GM10248 (cell line): ENCODE data around the gene TMEM62.

Source experiments
- CTCF ChIA-PET: fragments of 300-600 bp; sonication (Branson Sonifier 250); formaldehyde crosslinking; extraction: SDS; loops from one replicate; lab custom pipeline; 2021; ENCODE audit warnings: antibody characterized with exemption; lab: Yijun Ruan, JAX
- POLR2A ChIA-PET: fragments of 350-650 bp; sonication (Branson Sonifier 250); formaldehyde crosslinking; extraction: SDS; loops from one replicate; lab custom pipeline; 2020; ENCODE audit warnings: antibody characterized with exemption; lab: Yijun Ruan, JAX
- DNase-seq: peaks from one replicate; pipeline ENCODE4 v3.0.0; 2012; ENCODE audit errors: extremely low spot score
- TF ChIP-seq, protein P1 (sequence below): IDR thresholded peaks from 2 replicates; pipeline ENCODE4 v1.5.1; 2012; ENCODE audit warnings: mild to moderate bottlenecking, low read depth; ENCODE audit errors: extremely low read depth, missing control alignments, control extremely low read depth

Gene TMEM62

DNA sequence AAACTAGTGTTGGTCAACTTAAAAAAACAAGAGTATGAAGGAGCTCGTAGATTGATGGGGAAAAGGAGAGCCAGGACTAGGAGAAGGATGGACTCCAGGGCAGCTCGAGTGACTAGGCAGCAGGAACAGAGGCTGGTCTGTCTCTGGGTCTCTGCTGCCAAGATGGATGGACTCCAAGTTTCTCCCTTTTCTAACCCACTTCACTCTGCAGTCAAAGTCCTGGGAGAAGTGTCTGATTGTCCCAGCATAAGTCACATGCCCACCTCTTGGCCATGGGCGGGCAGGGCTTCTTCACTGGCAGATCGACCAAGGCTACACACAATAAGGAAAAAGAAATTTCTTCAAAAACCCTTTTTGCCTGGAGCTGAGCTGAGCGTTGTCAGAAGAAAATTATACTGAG lies 96.6 kb downstream of the TMEM62 start:
- POLR2A ChIA-PET, result no interaction called here

DNA sequence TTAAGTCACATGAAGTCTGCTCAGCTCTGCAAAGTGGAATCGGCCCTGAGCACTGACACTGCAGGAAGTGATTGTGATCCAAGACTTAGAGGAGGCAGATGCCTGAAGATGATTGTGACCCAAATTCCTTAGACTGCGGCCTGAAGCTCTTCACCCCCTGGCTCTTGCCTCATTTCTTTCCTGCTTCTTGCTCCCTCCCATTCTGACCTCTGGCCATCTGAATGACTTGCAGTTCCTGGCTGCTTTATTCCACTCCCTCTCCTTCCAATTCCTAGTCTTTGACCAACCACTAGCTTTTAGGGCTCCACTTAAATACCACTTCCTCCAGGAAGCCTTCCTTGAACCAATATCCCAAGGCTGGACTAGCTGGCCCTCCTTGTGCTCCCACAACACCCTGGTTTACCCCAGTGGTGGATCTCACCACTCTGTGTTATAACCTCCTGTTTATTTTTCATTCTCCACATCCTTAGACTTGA lies 97.3 kb downstream of the TMEM62 start:
- no peak for DNase-seq
- ChIA-PET CTCF (interaction anchor here (1.2 to 10.9 kb wide), 7 partner anchors 8 to 55 kb away, joined by 3 to 326 read pairs (median 6); partner anchors contain the start of gene TGM5), POLR2A (interaction anchor here (0.6 kb wide), 1 partner anchor 35 kb away, joined by 7 read pairs; no protein-coding TSS in a partner anchor)
- TF ChIP-seq, protein P1, sequence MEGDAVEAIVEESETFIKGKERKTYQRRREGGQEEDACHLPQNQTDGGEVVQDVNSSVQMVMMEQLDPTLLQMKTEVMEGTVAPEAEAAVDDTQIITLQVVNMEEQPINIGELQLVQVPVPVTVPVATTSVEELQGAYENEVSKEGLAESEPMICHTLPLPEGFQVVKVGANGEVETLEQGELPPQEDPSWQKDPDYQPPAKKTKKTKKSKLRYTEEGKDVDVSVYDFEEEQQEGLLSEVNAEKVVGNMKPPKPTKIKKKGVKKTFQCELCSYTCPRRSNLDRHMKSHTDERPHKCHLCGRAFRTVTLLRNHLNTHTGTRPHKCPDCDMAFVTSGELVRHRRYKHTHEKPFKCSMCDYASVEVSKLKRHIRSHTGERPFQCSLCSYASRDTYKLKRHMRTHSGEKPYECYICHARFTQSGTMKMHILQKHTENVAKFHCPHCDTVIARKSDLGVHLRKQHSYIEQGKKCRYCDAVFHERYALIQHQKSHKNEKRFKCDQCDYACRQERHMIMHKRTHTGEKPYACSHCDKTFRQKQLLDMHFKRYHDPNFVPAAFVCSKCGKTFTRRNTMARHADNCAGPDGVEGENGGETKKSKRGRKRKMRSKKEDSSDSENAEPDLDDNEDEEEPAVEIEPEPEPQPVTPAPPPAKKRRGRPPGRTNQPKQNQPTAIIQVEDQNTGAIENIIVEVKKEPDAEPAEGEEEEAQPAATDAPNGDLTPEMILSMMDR, result no peak

More for the DNA sequence above, 96.6 kb downstream of the TMEM62 start:
- CTCF ChIA-PET, result interaction anchor here (1.0 to 10.9 kb wide), 9 partner anchors 8 to 114 kb away, joined by 3 to 326 read pairs (median 4); partner anchors contain the start of gene TGM5
- TF ChIP-seq, protein P1, result no peak
- DNase-seq, result no peak

DNA sequence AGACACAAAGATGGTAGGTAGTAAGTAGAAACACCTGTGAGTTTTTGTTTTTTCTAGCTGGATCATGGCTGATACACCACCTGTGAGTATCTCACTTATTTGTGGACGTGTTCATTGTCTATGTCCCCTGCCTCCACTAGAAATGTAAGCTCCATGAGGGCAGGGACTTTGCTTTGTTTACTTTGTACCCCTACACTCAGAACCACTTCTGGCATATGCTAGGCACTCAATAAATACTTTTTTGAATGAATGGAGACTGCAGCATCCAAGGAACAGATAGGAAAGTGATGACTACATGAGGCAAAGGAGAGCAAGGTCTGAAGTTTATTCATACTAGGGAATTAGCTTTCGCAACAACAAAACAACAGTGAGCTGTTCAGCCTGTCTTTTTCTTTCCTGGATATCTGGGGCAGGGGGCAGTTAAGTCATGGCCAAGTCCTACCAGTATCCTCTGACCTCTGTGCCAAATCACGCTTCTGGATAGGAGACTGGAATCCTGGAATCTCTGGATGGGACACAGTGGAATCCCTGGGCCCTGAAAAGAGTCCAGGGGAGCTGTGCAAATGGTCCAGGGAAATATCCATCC lies 99.0 kb downstream of the TMEM62 start:
- no peak for DNase-seq
- POLR2A ChIA-PET, result no interaction called here
- TF ChIP-seq, protein P1, result no peak
- CTCF ChIA-PET, result interaction anchor here (1.0 to 9.4 kb wide), 7 partner anchors 11 to 53 kb away, joined by 3 to 326 read pairs (median 4); partner anchors contain the start of genes EPB42 and TGM5
